Gastroesophageal sphincter (tissue), 3 donors: Measurements from ENCODE around the gene C8A.

Experiments used
- CTCF ChIP-seq, 4 experiments: fragments of 200-600 bp in 2 of 4; fragments of 450-650 bp in 2 of 4; sonication (generic) in 1 of 4; IDR thresholded peaks; one replicate each; pipeline ENCODE4 v1.5.1; 2017 to 2019; ENCODE audit warnings: antibody characterized with exemption in 4 of 4, mild to moderate bottlenecking in 2 of 4, moderate library complexity in 2 of 4
- POLR2A ChIP-seq, 2 donors: fragments of 450-650 bp; IDR thresholded peaks; one replicate each; pipeline ENCODE4 v1.6.1; 2017; ENCODE audit warnings: antibody characterized with exemption in 2 of 2, mild to moderate bottlenecking in 2 of 2, moderate library complexity in 1 of 2

- TF ChIP-seq CTCF (IDR thresholded peaks at IDR 0.05) (no peak), POLR2A (IDR thresholded peaks at IDR 0.05) (no peak)
Measured at GRCh38 chr1:56873213-56873612, 18.6 kb downstream of the C8A start.
